Activated CD4-positive, alpha-beta T cell treated with anti-CD3 and anti-CD28 coated beads for 48 hours (primary cell): ENCODE data around the gene SLC35A4.
"Not testable (repeated sequence)": the region's sequence is repeated elsewhere in the genome, so short reads cannot be mapped to it uniquely, and the experiment has no call there.

Experiments
- DNase-seq: peaks from one replicate; pipeline ENCODE4 v3.0.0-alpha.2; 2020

The SLC35A4 gene

GRCh38 chr5:140591747-140592372, 27.2 kb downstream of the SLC35A4 start:
- DNase-seq = no peak

- not testable (repeated sequence) for DNase-seq
These were observed 28.4 kb downstream of the SLC35A4 start for GRCh38 chr5:140593070-140593469.

GRCh38 chr5:140594169-140594568, 29.5 kb downstream of the SLC35A4 start:
- DNase-seq = no peak

- no peak for DNase-seq
These were observed 31.1 kb downstream of the SLC35A4 start for GRCh38 chr5:140595538-140596300.

GRCh38 chr5:140596321-140596741, 31.7 kb downstream of the SLC35A4 start:
- DNase-seq = no peak

GRCh38 chr5:140598836-140599235, 34.2 kb downstream of the SLC35A4 start:
- no peak for DNase-seq

GRCh38 chr5:140600096-140600495, 35.5 kb downstream of the SLC35A4 start:
- no peak for DNase-seq

GRCh38 chr5:140602147-140602546, 37.5 kb downstream of the SLC35A4 start:
- no peak for DNase-seq

GRCh38 chr5:140603446-140603698, 38.7 kb downstream of the SLC35A4 start:
- not testable (repeated sequence) for DNase-seq

- no peak for DNase-seq
These were observed 39.1 kb downstream of the SLC35A4 start for GRCh38 chr5:140603734-140604133.

- DNase-seq = no peak
These were observed 41.3 kb downstream of the SLC35A4 start for GRCh38 chr5:140605879-140606278.

- DNase-seq = no peak
These were observed 42.4 kb downstream of the SLC35A4 start for GRCh38 chr5:140607031-140607430.

GRCh38 chr5:140608722-140609121, 44.1 kb downstream of the SLC35A4 start:
- DNase-seq = no peak

- no peak for DNase-seq
These were observed 44.5 kb downstream of the SLC35A4 start for GRCh38 chr5:140609126-140609525.

GRCh38 chr5:140611020-140611521, 46.4 kb downstream of the SLC35A4 start:
- DNase-seq = no peak
